Chondrocyte (in vitro differentiated cells): Measurements from ENCODE around the gene SLC38A1. TPM values are rescaled to one million over a fixed set of nuclear protein-coding genes. Genes with fewer than 3 reads are reported as not detected.

Source experiments
- DNase-seq: peaks from one replicate; pipeline ENCODE4 v3.0.0; 2021; ENCODE audit warnings: mixed read lengths, low spot score
- H3K27ac Mint-ChIP-seq: one replicate; pipeline ENCODE4 v1.8.0; 2021; ENCODE audit warnings: mild to moderate bottlenecking, moderate library complexity, mixed read lengths; ENCODE audit not compliant: unreplicated experiment
- H3K27me3 Mint-ChIP-seq: 2 replicates; pipeline ENCODE4 v1.8.0; 2021; ENCODE audit warnings: low read depth, mixed read lengths
- H3K36me3 Mint-ChIP-seq: 2 replicates; pipeline ENCODE4 v1.8.0; 2021; ENCODE audit warnings: low read depth, mixed read lengths
- H3K4me1 Mint-ChIP-seq: 2 replicates; pipeline ENCODE4 v1.8.0; 2021; ENCODE audit warnings: low read depth, mild to moderate bottlenecking, mixed read lengths
- H3K4me3 Mint-ChIP-seq: one replicate; pipeline ENCODE4 v1.8.0; 2021; ENCODE audit warnings: mild to moderate bottlenecking, moderate library complexity, mixed read lengths; ENCODE audit not compliant: unreplicated experiment
- H3K9me3 Mint-ChIP-seq: 2 replicates; pipeline ENCODE4 v1.8.0; 2021; ENCODE audit warnings: low read depth, mixed read lengths
- CTCF ChIP-seq: fragments of 200-600 bp; sonication (generic); IDR thresholded peaks from 2 replicates; pipeline ENCODE4 v1.5.0; 2021; ENCODE audit warnings: antibody characterized with exemption, mild to moderate bottlenecking, moderate library complexity
- total RNA-seq: library from RNA; stranded (reverse); gene quantifications from 3 replicates; pipeline ENCODE4 v1.2.1, GENCODE V29; 2021

SLC38A1 gene
- total RNA-seq, 1 donor from 2014 or later, result 185 TPM

- no peak for TF ChIP-seq CTCF
- peaks cover 51% of the 10 kb centered on the region for H3K4me1 Mint-ChIP-seq
- H3K4me3 Mint-ChIP-seq, result no peak overlapping the region
- no peaks in the 10 kb centered on the region for H3K9me3 Mint-ChIP-seq
- H3K36me3 Mint-ChIP-seq, result peaks cover 41% of the 10 kb centered on the region
- no peak for DNase-seq
- no peak overlapping the region for H3K27ac Mint-ChIP-seq
- no peaks in the 10 kb centered on the region for H3K27me3 Mint-ChIP-seq
Observed at GRCh38 chr12:46217541-46218321, 51.1 kb downstream of the SLC38A1 start.

GRCh38 chr12:46214668-46215436 lies 54.0 kb downstream of the SLC38A1 start:
- H3K9me3 Mint-ChIP-seq, result no peaks in the 10 kb centered on the region
- H3K4me1 Mint-ChIP-seq, result peaks cover 42% of the 10 kb centered on the region
- no peak overlapping the region for H3K27ac Mint-ChIP-seq
- H3K4me3 Mint-ChIP-seq, result no peak overlapping the region
- no peak for TF ChIP-seq CTCF
- H3K27me3 Mint-ChIP-seq, result no peaks in the 10 kb centered on the region
- H3K36me3 Mint-ChIP-seq, result peaks cover 48% of the 10 kb centered on the region
- DNase-seq, result no peak

GRCh38 chr12:46212108-46212982 lies 56.5 kb downstream of the SLC38A1 start:
- DNase-seq, result no peak
- no peaks in the 10 kb centered on the region for H3K9me3 Mint-ChIP-seq
- peaks cover 42% of the 10 kb centered on the region for H3K36me3 Mint-ChIP-seq
- no peak overlapping the region for H3K27ac Mint-ChIP-seq
- no peak overlapping the region for H3K4me3 Mint-ChIP-seq
- TF ChIP-seq CTCF, result no peak
- no peaks in the 10 kb centered on the region for H3K27me3 Mint-ChIP-seq
- peaks cover 45% of the 10 kb centered on the region for H3K4me1 Mint-ChIP-seq

GRCh38 chr12:46210873-46211439 lies 57.9 kb downstream of the SLC38A1 start:
- no peak overlapping the region for H3K27ac Mint-ChIP-seq

More at GRCh38 chr12:46210873-46211439, 57.9 kb downstream of the SLC38A1 start:
- H3K4me3 Mint-ChIP-seq, result no peak overlapping the region
- DNase-seq, result no peak
- H3K36me3 Mint-ChIP-seq, result peaks cover 37% of the 10 kb centered on the region
- H3K9me3 Mint-ChIP-seq, result no peaks in the 10 kb centered on the region
- peaks cover 42% of the 10 kb centered on the region for H3K4me1 Mint-ChIP-seq
- H3K27me3 Mint-ChIP-seq, result no peaks in the 10 kb centered on the region
- no peak for TF ChIP-seq CTCF
